GM21367 (cell line): ENCODE measurements around the gene KCTD6.

Experiments
- ATAC-seq: cut with Tn5 transposase; IDR thresholded peaks from one replicate; pipeline ENCODE4 v1.9.1; 2021; ENCODE audit not compliant: unreplicated experiment

Gene KCTD6

GRCh38 chr3:58551636-58552180 is 59.8 kb downstream of the KCTD6 start:
- ATAC-seq: no peak
